WTC11 (cell line): ENCODE measurements around the gene ETV7. TPM values are rescaled to one million over a fixed set of nuclear protein-coding genes. Genes with fewer than 3 reads are reported as not detected.

Experiments
- ATAC-seq: fragments of 200-7000 bp; cut with Tn5 transposase; 2 replicates; pipeline ENCODE4 v1.10.0; 2021; ENCODE audit warnings: mild to moderate bottlenecking, moderate library complexity
- CTCF ChIA-PET: fragments of 300-600 bp; sonication (Branson Sonifier 250); formaldehyde crosslinking; loops from one replicate; lab custom pipeline; 2021; ENCODE audit warnings: antibody characterized with exemption; lab: Charles Lee
- POLR2A ChIA-PET: fragments of 350-600 bp; sonication (Branson Sonifier 250); formaldehyde crosslinking; loops from one replicate; lab custom pipeline; 2021; ENCODE audit warnings: antibody characterized with exemption; lab: Charles Lee
- DNase-seq: peaks from one replicate; pipeline ENCODE4 v3.0.0; 2021; ENCODE audit warnings: low spot score
- H3K27ac Mint-ChIP-seq: 2 replicates; pipeline ENCODE4 v1.8.0; 2021; ENCODE audit warnings: mixed read lengths
- H3K27me3 Mint-ChIP-seq: 2 replicates; pipeline ENCODE4 v1.8.0; 2021; ENCODE audit warnings: low read depth, mild to moderate bottlenecking, moderate library complexity, mixed read lengths
- H3K36me3 Mint-ChIP-seq: 2 replicates; pipeline ENCODE4 v1.8.0; 2021; ENCODE audit warnings: mixed read lengths
- H3K4me1 Mint-ChIP-seq: 2 replicates; pipeline ENCODE4 v1.8.0; 2022; ENCODE audit warnings: mixed read lengths
- H3K4me3 Mint-ChIP-seq: 2 replicates; pipeline ENCODE4 v1.8.0; 2021; ENCODE audit warnings: mild to moderate bottlenecking, moderate library complexity, mixed read lengths
- H3K9me3 Mint-ChIP-seq: 2 replicates; pipeline ENCODE4 v1.8.0; 2021; ENCODE audit warnings: mixed read lengths
- ATF1 ChIP-seq: sonication (generic); formaldehyde crosslinking; IDR thresholded peaks from 2 replicates; pipeline ENCODE4 v1.8.1; 2023; ENCODE audit warnings: mild to moderate bottlenecking, moderate library complexity, missing genetic modification reagents
- ATF3 ChIP-seq: sonication (generic); formaldehyde crosslinking; conservative IDR thresholded peaks from 2 replicates; pipeline ENCODE4 v1.8.1; 2022; ENCODE audit warnings: mild to moderate bottlenecking, missing genetic modification reagents
- CBFB ChIP-seq: sonication (generic); formaldehyde crosslinking; IDR thresholded peaks from 2 replicates; pipeline ENCODE4 v1.8.1; 2022; ENCODE audit warnings: mild to moderate bottlenecking, low read depth, missing genetic modification reagents
- E2F4 ChIP-seq: sonication (generic); formaldehyde crosslinking; IDR thresholded peaks from 2 replicates; pipeline ENCODE4 v1.8.1; 2022; ENCODE audit warnings: low read depth, mild to moderate bottlenecking, moderate library complexity, missing genetic modification reagents, borderline replicate concordance
- ERG ChIP-seq: fragments of 250-450 bp; sonication (Bioruptor Pico); IDR thresholded peaks from 2 replicates; pipeline ENCODE4 v1.8.0; 2021; ENCODE audit warnings: mild to moderate bottlenecking
- ESRRA ChIP-seq: sonication (generic); formaldehyde crosslinking; IDR thresholded peaks from 2 replicates; pipeline ENCODE4 v1.8.1; 2022; ENCODE audit warnings: mild to moderate bottlenecking, missing genetic modification reagents, borderline replicate concordance
- GRHL2 ChIP-seq: fragments of 250-450 bp; sonication (Bioruptor Pico); IDR thresholded peaks from 2 replicates; pipeline ENCODE4 v1.8.0; 2022; ENCODE audit warnings: mild to moderate bottlenecking, moderate library complexity; ENCODE audit not compliant: insufficient replicate concordance, severe bottlenecking
- JUN ChIP-seq: sonication (generic); formaldehyde crosslinking; IDR thresholded peaks from 2 replicates; pipeline ENCODE4 v1.8.0; 2023; ENCODE audit warnings: mild to moderate bottlenecking, missing genetic modification reagents
- MXD4 ChIP-seq: fragments of 250-450 bp; sonication (Bioruptor Pico); IDR thresholded peaks from 2 replicates; pipeline ENCODE4 v1.8.0; 2021; ENCODE audit warnings: mild to moderate bottlenecking, moderate library complexity, borderline replicate concordance
- NFATC4 ChIP-seq: fragments of 250-450 bp; sonication (Bioruptor Pico); IDR thresholded peaks from 2 replicates; pipeline ENCODE4 v1.9.0; 2021; ENCODE audit warnings: mild to moderate bottlenecking
- NFYB ChIP-seq: sonication (generic); formaldehyde crosslinking; conservative IDR thresholded peaks from 2 replicates; pipeline ENCODE4 v1.8.0; 2022; ENCODE audit warnings: low read depth, missing genetic modification reagents
- OVOL2 ChIP-seq: fragments of 250-450 bp; sonication (Bioruptor Pico); IDR thresholded peaks from 2 replicates; pipeline ENCODE4 v1.9.0; 2021; ENCODE audit warnings: mild to moderate bottlenecking, borderline replicate concordance
- STAT6 ChIP-seq: sonication (generic); formaldehyde crosslinking; conservative IDR thresholded peaks from 2 replicates; pipeline ENCODE4 v1.8.1; 2023; ENCODE audit warnings: mild to moderate bottlenecking, low read depth, missing genetic modification reagents, moderate library complexity
- TEAD1 ChIP-seq: sonication (generic); formaldehyde crosslinking; IDR thresholded peaks from 2 replicates; pipeline ENCODE4 v1.8.0; 2022; ENCODE audit warnings: mild to moderate bottlenecking, missing genetic modification reagents
- ZNF263 ChIP-seq: sonication (generic); formaldehyde crosslinking; IDR thresholded peaks from 2 replicates; pipeline ENCODE4 v1.8.1; 2022; ENCODE audit warnings: low read depth, mild to moderate bottlenecking, moderate library complexity, missing genetic modification reagents
- ZNF317 ChIP-seq: sonication (generic); formaldehyde crosslinking; IDR thresholded peaks from 2 replicates; pipeline ENCODE4 v1.8.1; 2023; ENCODE audit warnings: low read depth, mild to moderate bottlenecking, moderate library complexity, missing genetic modification reagents, borderline replicate concordance
- ZNF396 ChIP-seq: fragments of 250-450 bp; sonication (Bioruptor Pico); IDR thresholded peaks from 2 replicates; pipeline ENCODE4 v1.8.0; 2021; ENCODE audit warnings: mild to moderate bottlenecking, moderate library complexity, borderline replicate concordance
- ZSCAN18 ChIP-seq: fragments of 250-450 bp; sonication (Bioruptor Pico); IDR thresholded peaks from 2 replicates; pipeline ENCODE4 v2.1.2; 2022; ENCODE audit warnings: mild to moderate bottlenecking, moderate library complexity
- total RNA-seq: library from RNA; stranded (reverse); gene quantifications from 3 replicates; pipeline ENCODE4 v1.2.3, GENCODE V29; 2021

Gene ETV7
- total RNA-seq, 1 experiment from 2014 or later = 0.68 TPM

GRCh38 chr6:36392621-36393020 is 5.2 kb upstream of the ETV7 start:
- H3K4me3 Mint-ChIP-seq = no peak overlapping the region
- TF ChIP-seq MXD4 (CRISPR knock-in tag) (no peak), ZNF317 (CRISPR knock-in tag) (no peak), NFATC4 (CRISPR knock-in tag) (no peak)
- ChIA-PET POLR2A (no interaction called here), CTCF (interaction anchor here (1.2 kb wide), 1 partner anchor 31 kb away, joined by 3 read pairs; no protein-coding TSS in a partner anchor)
- 0 out of 2 replicates have a peak, but pooled peaks cover 3% of the 10 kb centered on the region for H3K36me3 Mint-ChIP-seq
- H3K4me1 Mint-ChIP-seq = peaks cover 5% of the 10 kb centered on the region
- no peak; the same call in 1 of the 2 replicates for ATAC-seq
- H3K9me3 Mint-ChIP-seq = peaks cover 10% of the 10 kb centered on the region
- no peak overlapping the region for H3K27ac Mint-ChIP-seq
- DNase-seq = peak; percentile 35
- H3K27me3 Mint-ChIP-seq = peaks cover 29% of the 10 kb centered on the region

- Mint-ChIP-seq H3K36me3 (0 out of 2 replicates have a peak, but pooled peaks cover 3% of the 10 kb centered on the region), H3K9me3 (peaks cover 10% of the 10 kb centered on the region), H3K4me3 (no peak overlapping the region), H3K27ac (no peak overlapping the region), H3K27me3 (peaks cover 59% of the 10 kb centered on the region), H3K4me1 (peaks cover 17% of the 10 kb centered on the region)
- ATAC-seq (no peak), DNase-seq (no peak)
- no peak for TF ChIP-seq ESRRA
- no peak for TF ChIP-seq CBFB (CRISPR knock-in tag)
- TF ChIP-seq ZNF317 (CRISPR knock-in tag) = no peak
- TF ChIP-seq NFYB (CRISPR knock-in tag) = no peak
- no peak for TF ChIP-seq E2F4 (CRISPR knock-in tag)
- TF ChIP-seq ZSCAN18 (CRISPR knock-in tag) = no peak
- TF ChIP-seq ZNF396 (CRISPR knock-in tag) = no peak
- no peak for TF ChIP-seq ZNF263 (CRISPR knock-in tag)
- no peak for TF ChIP-seq STAT6 (CRISPR knock-in tag)
- no peak for TF ChIP-seq ATF3 (CRISPR knock-in tag)
- no peak for TF ChIP-seq ATF1 (CRISPR knock-in tag)
- no peak for TF ChIP-seq JUN (CRISPR knock-in tag)
- no peak for TF ChIP-seq ERG (CRISPR knock-in tag)
- no peak for TF ChIP-seq MXD4 (CRISPR knock-in tag)
- no peak for TF ChIP-seq OVOL2
- no peak for TF ChIP-seq TEAD1 (CRISPR knock-in tag)
- no peak for TF ChIP-seq GRHL2 (CRISPR knock-in tag)
- ChIA-PET CTCF (no interaction called here), POLR2A (no interaction called here)
Measured at GRCh38 chr6:36389353-36389752, 1.9 kb upstream of the ETV7 start.
